B cell (primary cell): ENCODE measurements around the gene HAS3.

Experiments
- CTCF ChIP-seq: fragments of 200-600 bp; IDR thresholded peaks from one replicate; pipeline ENCODE4 v1.8.0; 2022; ENCODE audit warnings: antibody characterized with exemption, mild to moderate bottlenecking
- EZH2 ChIP-seq: IDR thresholded peaks from 2 replicates; pipeline ENCODE4 v1.6.1; 2012; ENCODE audit warnings: borderline replicate concordance, low read depth, mild to moderate bottlenecking, moderate library complexity, low read length; ENCODE audit not compliant: insufficient read depth, poor library complexity, severe bottlenecking

- no peak for TF ChIP-seq CTCF
- TF ChIP-seq EZH2 = no peak
Measured at GRCh38 chr16:69143116-69143515, 37.7 kb downstream of the HAS3 start.
